Activated CD8-positive, alpha-beta memory T cell treated with anti-CD3 and anti-CD28 coated beads, Interleukin-2, amount 10 ng/mL, durations not matched to agents 7 days and 5 days (primary cell): ENCODE data around the gene HADHB. TPM values are rescaled to one million over a fixed set of nuclear protein-coding genes. Genes with fewer than 3 reads are reported as not detected.

Experiments used
- ATAC-seq: fragments of 150-1000 bp; cut with Tn5 transposase; one replicate; pipeline ENCODE4 v1.10.0; 2021; ENCODE audit warnings: moderate library complexity
- CTCF ChIA-PET: fragments of 350-600 bp; sonication (Branson Sonifier 250); formaldehyde crosslinking; loops from one replicate; lab custom pipeline; 2021; ENCODE audit warnings: antibody characterized with exemption; lab: Charles Lee
- DNase-seq: peaks from one replicate; pipeline ENCODE4 v3.0.0-alpha.2; 2020
- H3K27ac Mint-ChIP-seq: one replicate; pipeline ENCODE4 v1.8.0; 2021; ENCODE audit warnings: mild to moderate bottlenecking, mixed read lengths
- H3K27me3 Mint-ChIP-seq: one replicate; pipeline ENCODE4 v1.8.0; 2021; ENCODE audit warnings: mixed read lengths
- H3K36me3 Mint-ChIP-seq: one replicate; pipeline ENCODE4 v1.8.0; 2021; ENCODE audit warnings: mild to moderate bottlenecking, mixed read lengths
- H3K4me1 Mint-ChIP-seq: one replicate; pipeline ENCODE4 v1.8.0; 2021; ENCODE audit warnings: mixed read lengths
- H3K4me3 Mint-ChIP-seq: one replicate; pipeline ENCODE4 v1.8.0; 2021; ENCODE audit warnings: mild to moderate bottlenecking, moderate library complexity, mixed read lengths
- H3K9me3 Mint-ChIP-seq: one replicate; pipeline ENCODE4 v1.8.0; 2022; ENCODE audit warnings: low read depth, mixed read lengths
- total RNA-seq, 2 experiments: library from RNA; stranded (reverse); gene quantifications; one replicate each; pipeline ENCODE4 v1.2.3, GENCODE V29; 2021

HADHB gene
- 10 to 100 TPM; 55.8 to 83.5 TPM for total RNA-seq

GRCh38 chr2:26244309-26245230 lies at the start of gene HADHB, which contains the start of gene HADHA:
HADHB (plus strand) TSS chr2:26244939; CDS start chr2:26254255, 9,316 bp downstream.
HADHA (minus strand) TSS chr2:26244632; CDS start chr2:26244596, 36 bp downstream.
- CTCF ChIA-PET: interaction anchor here (0.6 to 3.9 kb wide), 13 partner anchors 11 to 224 kb away, joined by 3 to 17 read pairs (median 4); no protein-coding TSS in a partner anchor
- Mint-ChIP-seq H3K27me3 (no peaks in the 10 kb centered on the region), H3K36me3 (peaks cover 9% of the 10 kb centered on the region), H3K9me3 (no peaks in the 10 kb centered on the region), H3K4me3 (peak within 1 kb of the TSS; percentile 96), H3K4me1 (peaks cover 47% of the 10 kb centered on the region), H3K27ac (peak within 1 kb of the TSS; percentile 99)
- DNase-seq: peak; percentile 89
- ATAC-seq: peak; percentile 83

GRCh38 chr2:26195040-26195984 lies 49.4 kb upstream of the HADHB start:
- DNase-seq (no peak), ATAC-seq (no peak)
- H3K27ac Mint-ChIP-seq: no peak overlapping the region
- H3K27me3 Mint-ChIP-seq: no peaks in the 10 kb centered on the region
- CTCF ChIA-PET: interaction anchor here (0.8 to 1.1 kb wide), 2 partner anchors 11 to 126 kb away, joined by 3 read pairs; no protein-coding TSS in a partner anchor
- no peak overlapping the region for H3K4me3 Mint-ChIP-seq
- peaks cover 47% of the 10 kb centered on the region for H3K36me3 Mint-ChIP-seq
- no peaks in the 10 kb centered on the region for H3K9me3 Mint-ChIP-seq
- H3K4me1 Mint-ChIP-seq: no peaks in the 10 kb centered on the region

GRCh38 chr2:26196683-26197418 lies 47.9 kb upstream of the HADHB start:
- no peak for DNase-seq
- CTCF ChIA-PET: no interaction called here
- H3K27me3 Mint-ChIP-seq: no peaks in the 10 kb centered on the region
- H3K36me3 Mint-ChIP-seq: peaks cover 49% of the 10 kb centered on the region
- ATAC-seq: no peak
- no peaks in the 10 kb centered on the region for H3K9me3 Mint-ChIP-seq
- no peak overlapping the region for H3K27ac Mint-ChIP-seq
- no peaks in the 10 kb centered on the region for H3K4me1 Mint-ChIP-seq
- H3K4me3 Mint-ChIP-seq: no peak overlapping the region

- Mint-ChIP-seq H3K4me3 (no peak overlapping the region), H3K4me1 (no peaks in the 10 kb centered on the region), H3K27ac (no peak overlapping the region), H3K27me3 (no peaks in the 10 kb centered on the region), H3K9me3 (no peaks in the 10 kb centered on the region), H3K36me3 (peaks cover 53% of the 10 kb centered on the region)
- CTCF ChIA-PET: no interaction called here
- DNase-seq: no peak
- ATAC-seq: no peak
These were observed 47.2 kb upstream of the HADHB start for GRCh38 chr2:26197516-26197915.

- DNase-seq: no peak
- no peaks in the 10 kb centered on the region for H3K9me3 Mint-ChIP-seq
- peaks cover 40% of the 10 kb centered on the region for H3K36me3 Mint-ChIP-seq
- no peak overlapping the region for H3K4me3 Mint-ChIP-seq
- ATAC-seq: no peak
- H3K27ac Mint-ChIP-seq: no peak overlapping the region
- CTCF ChIA-PET: interaction anchor here (1.6 kb wide), 1 partner anchor 18 kb away, joined by 5 read pairs; no protein-coding TSS in a partner anchor
- H3K27me3 Mint-ChIP-seq: no peaks in the 10 kb centered on the region
- H3K4me1 Mint-ChIP-seq: no peaks in the 10 kb centered on the region
These were observed 41.7 kb upstream of the HADHB start for GRCh38 chr2:26202981-26203490.

- H3K27ac Mint-ChIP-seq: no peak overlapping the region
- ATAC-seq (no peak), DNase-seq (no peak)
- CTCF ChIA-PET: no interaction called here
- H3K9me3 Mint-ChIP-seq: no peaks in the 10 kb centered on the region
- no peaks in the 10 kb centered on the region for H3K27me3 Mint-ChIP-seq
- no peaks in the 10 kb centered on the region for H3K4me1 Mint-ChIP-seq
- peaks cover 38% of the 10 kb centered on the region for H3K36me3 Mint-ChIP-seq
- H3K4me3 Mint-ChIP-seq: no peak overlapping the region
These were observed 40.8 kb upstream of the HADHB start for GRCh38 chr2:26203906-26204305.

- H3K27ac Mint-ChIP-seq: no peak overlapping the region
- peaks cover 4% of the 10 kb centered on the region for H3K4me1 Mint-ChIP-seq
- no peak for DNase-seq
- H3K36me3 Mint-ChIP-seq: peaks cover 39% of the 10 kb centered on the region
- ATAC-seq: no peak
- H3K4me3 Mint-ChIP-seq: no peak overlapping the region
- CTCF ChIA-PET: no interaction called here
- H3K9me3 Mint-ChIP-seq: no peaks in the 10 kb centered on the region
- H3K27me3 Mint-ChIP-seq: no peaks in the 10 kb centered on the region
These were observed 32.7 kb upstream of the HADHB start for GRCh38 chr2:26212011-26212410.

- peaks cover 4% of the 10 kb centered on the region for H3K4me1 Mint-ChIP-seq
- no peaks in the 10 kb centered on the region for H3K27me3 Mint-ChIP-seq
- no peak for DNase-seq
- H3K36me3 Mint-ChIP-seq: peaks cover 52% of the 10 kb centered on the region
- ATAC-seq: no peak
- no peak overlapping the region for H3K4me3 Mint-ChIP-seq
- no peaks in the 10 kb centered on the region for H3K9me3 Mint-ChIP-seq
- no peak overlapping the region for H3K27ac Mint-ChIP-seq
- CTCF ChIA-PET: interaction anchor here (0.7 kb wide), 1 partner anchor 10 kb away, joined by 3 read pairs; no protein-coding TSS in a partner anchor
These were observed 30.0 kb upstream of the HADHB start for GRCh38 chr2:26214759-26215158.

GRCh38 chr2:26215833-26216232 lies 28.9 kb upstream of the HADHB start:
- Mint-ChIP-seq H3K27me3 (no peaks in the 10 kb centered on the region), H3K36me3 (peaks cover 52% of the 10 kb centered on the region), H3K27ac (no peak overlapping the region), H3K4me3 (no peak overlapping the region), H3K4me1 (peaks cover 4% of the 10 kb centered on the region), H3K9me3 (no peaks in the 10 kb centered on the region)
- DNase-seq (no peak), ATAC-seq (no peak)
- CTCF ChIA-PET: interaction anchor here (0.8 to 0.9 kb wide), 3 partner anchors 9 to 362 kb away, joined by 3 read pairs; partner anchors contain the start of genes HADHA and HADHB

- peaks cover 52% of the 10 kb centered on the region for H3K36me3 Mint-ChIP-seq
- peaks cover 4% of the 10 kb centered on the region for H3K4me1 Mint-ChIP-seq
- H3K9me3 Mint-ChIP-seq: no peaks in the 10 kb centered on the region
- H3K4me3 Mint-ChIP-seq: no peak overlapping the region
- CTCF ChIA-PET: no interaction called here
- DNase-seq: no peak
- no peak overlapping the region for H3K27ac Mint-ChIP-seq
- H3K27me3 Mint-ChIP-seq: no peaks in the 10 kb centered on the region
- ATAC-seq: no peak
These were observed 28.2 kb upstream of the HADHB start for GRCh38 chr2:26216587-26216986.

GRCh38 chr2:26217720-26218119 lies 27.0 kb upstream of the HADHB start:
- H3K9me3 Mint-ChIP-seq: no peaks in the 10 kb centered on the region
- DNase-seq (no peak), ATAC-seq (no peak)
- CTCF ChIA-PET: no interaction called here
- H3K4me3 Mint-ChIP-seq: no peak overlapping the region
- peaks cover 54% of the 10 kb centered on the region for H3K36me3 Mint-ChIP-seq
- H3K27ac Mint-ChIP-seq: no peak overlapping the region
- no peaks in the 10 kb centered on the region for H3K27me3 Mint-ChIP-seq
- peaks cover 4% of the 10 kb centered on the region for H3K4me1 Mint-ChIP-seq

GRCh38 chr2:26223018-26223417 lies 21.7 kb upstream of the HADHB start:
- Mint-ChIP-seq H3K27ac (no peak overlapping the region), H3K9me3 (no peaks in the 10 kb centered on the region), H3K4me3 (no peak overlapping the region), H3K36me3 (peaks cover 60% of the 10 kb centered on the region), H3K4me1 (no peaks in the 10 kb centered on the region), H3K27me3 (no peaks in the 10 kb centered on the region)
- no peak for ATAC-seq
- CTCF ChIA-PET: no interaction called here
- no peak for DNase-seq
